IMR-90 (cell line): Measurements from ENCODE around the gene SOX6. TPM values are rescaled to one million over a fixed set of nuclear protein-coding genes. Genes with fewer than 3 reads are reported as not detected.
A peak's percentile ranks its signal among the peaks of the same experiment; 100 is the strongest.

Experiments
- ATAC-seq: fragments of 200-7000 bp; cut with Tn5 transposase; 2 replicates; pipeline ENCODE4 v1.9.1; 2020; ENCODE audit warnings: low read depth, mild to moderate bottlenecking, moderate library complexity
- BruUV-seq: library from RNA; stranded (reverse); fragments of 400-500 nt; replicated peaks from 2 replicates; lab custom pipeline; 2021; lab: Mats Ljungman, UMichigan
- CTCF ChIA-PET: fragments of 300-600 bp; formaldehyde crosslinking; extraction: SDS; loops from one replicate; lab custom pipeline; 2021; ENCODE audit warnings: antibody characterized with exemption; lab: Yijun Ruan, JAX
- POLR2A ChIA-PET: fragments of 300-600 bp; sonication (Branson Sonifier 250); formaldehyde crosslinking; loops from one replicate; lab custom pipeline; 2022; ENCODE audit warnings: antibody characterized with exemption; ENCODE audit not compliant: unreplicated experiment; lab: Charles Lee
- DNase-seq: peaks from one replicate; pipeline ENCODE4 v3.0.0; 2013
- H2AFZ ChIP-seq: replicated peaks from 2 replicates; pipeline ENCODE3; 2013; ENCODE audit warnings: low read length, mild to moderate bottlenecking; ENCODE audit not compliant: poor library complexity
- H2AK5ac ChIP-seq: 2 replicates; pipeline ENCODE4 v1.6.1; 2013; ENCODE audit warnings: low read depth, low read length, inconsistent platforms
- H2AK9ac ChIP-seq: replicated peaks from 2 replicates; pipeline ENCODE3; 2013; ENCODE audit warnings: mild to moderate bottlenecking, low read depth, low read length, moderate library complexity; ENCODE audit not compliant: poor library complexity
- H2BK120ac ChIP-seq: 2 replicates; pipeline ENCODE4 v1.6.1; 2013; ENCODE audit warnings: low read depth, low read length, inconsistent platforms
- H2BK15ac ChIP-seq: 3 replicates; pipeline ENCODE4 v1.6.1; 2013; ENCODE audit warnings: low read depth, low read length, inconsistent platforms
- H2BK20ac ChIP-seq: 2 replicates; pipeline ENCODE4 v1.6.1; 2013; ENCODE audit warnings: low read depth, mild to moderate bottlenecking, inconsistent platforms, low read length, moderate library complexity
- H2BK5ac ChIP-seq: 2 replicates; pipeline ENCODE4 v1.6.1; 2013; ENCODE audit warnings: mild to moderate bottlenecking, low read depth, low read length, inconsistent platforms; ENCODE audit not compliant: poor library complexity, severe bottlenecking
- H3K14ac ChIP-seq: replicated peaks from 2 replicates; pipeline ENCODE4 v1.6.1; 2013; ENCODE audit warnings: low read depth, low read length, inconsistent platforms
- H3K18ac ChIP-seq: 2 replicates; pipeline ENCODE4 v1.6.1; 2013; ENCODE audit warnings: low read depth, low read length, control low read depth
- H3K23ac ChIP-seq: 2 replicates; pipeline ENCODE4 v1.6.1; 2013; ENCODE audit warnings: low read depth, low read length, inconsistent platforms
- H3K27ac ChIP-seq: 2 replicates; pipeline ENCODE4 v1.5.1; 2013; ENCODE audit warnings: mild to moderate bottlenecking, control low read depth, low read length; ENCODE audit not compliant: insufficient read depth
- H3K27me3 ChIP-seq: 2 replicates; pipeline ENCODE4 v1.6.1; 2013; ENCODE audit warnings: low read length; ENCODE audit not compliant: control insufficient read depth, insufficient read depth
- H3K36me3 ChIP-seq: 2 replicates; pipeline ENCODE4 v1.6.1; 2013; ENCODE audit warnings: low read length, mixed read lengths; ENCODE audit not compliant: control insufficient read depth, insufficient read depth
- H3K4ac ChIP-seq: 2 replicates; pipeline ENCODE4 v1.6.1; 2013; ENCODE audit warnings: low read depth, low read length, inconsistent platforms
- H3K4me1 ChIP-seq: 2 replicates; pipeline ENCODE4 v1.6.1; 2013; ENCODE audit warnings: low read length, mixed read lengths; ENCODE audit not compliant: control insufficient read depth, insufficient read depth
- H3K4me2 ChIP-seq: 2 replicates; pipeline ENCODE4 v1.6.1; 2013; ENCODE audit warnings: low read depth, mild to moderate bottlenecking, control low read depth, low read length, moderate library complexity
- H3K4me3 ChIP-seq: 2 replicates; pipeline ENCODE4 v1.5.1; 2013; ENCODE audit warnings: low read depth, mild to moderate bottlenecking, control low read depth, low read length, moderate library complexity; ENCODE audit not compliant: insufficient read depth
- H3K56ac ChIP-seq: 2 replicates; pipeline ENCODE4 v1.6.1; 2013; ENCODE audit warnings: low read length, inconsistent platforms; ENCODE audit not compliant: insufficient read depth; ENCODE audit errors: extremely low read depth
- H3K79me1 ChIP-seq, 2 experiments: 2 replicates each; pipeline ENCODE4 v1.6.1; 2013; ENCODE audit warnings: low read length in 2 of 2, inconsistent platforms in 1 of 2, low read depth in 1 of 2
- H3K9ac ChIP-seq: 2 replicates; pipeline ENCODE4 v1.6.1; 2013; ENCODE audit warnings: low read depth, low read length, control low read depth
- H3K9me1 ChIP-seq: 2 replicates; pipeline ENCODE4 v1.6.1; 2013; ENCODE audit warnings: low read length, inconsistent platforms; ENCODE audit not compliant: insufficient read depth
- H3K9me3 ChIP-seq: 2 replicates; pipeline ENCODE4 v1.6.1; 2013; ENCODE audit warnings: low read length; ENCODE audit not compliant: control insufficient read depth, insufficient read depth
- H4K20me1 ChIP-seq: 2 replicates; pipeline ENCODE4 v1.6.1; 2013; ENCODE audit warnings: low read length, inconsistent platforms; ENCODE audit not compliant: insufficient read depth
- H4K5ac ChIP-seq: 2 replicates; pipeline ENCODE4 v1.6.1; 2013; ENCODE audit warnings: mild to moderate bottlenecking, low read depth, low read length, control low read depth
- H4K8ac ChIP-seq, 2 experiments: 2 replicates each; pipeline ENCODE4 v1.6.1; 2013; ENCODE audit warnings: low read depth in 2 of 2, low read length in 2 of 2, control low read depth in 1 of 2, inconsistent platforms in 1 of 2
- H4K91ac ChIP-seq: 2 replicates; pipeline ENCODE4 v1.6.1; 2013; ENCODE audit warnings: low read depth, low read length, inconsistent platforms; ENCODE audit not compliant: insufficient read depth
- CTCF ChIP-seq: conservative IDR thresholded peaks from 2 replicates; pipeline ENCODE4 v1.5.1; 2012; ENCODE audit warnings: mild to moderate bottlenecking, low read depth, low read length, improper control_type of control experiment
- ELK1 ChIP-seq: fragments of 150-350 bp; IDR thresholded peaks from 2 replicates; pipeline ENCODE4 v1.6.1; 2016; ENCODE audit warnings: low read depth, mild to moderate bottlenecking, low read length, moderate library complexity, borderline replicate concordance
- FOS ChIP-seq: fragments of 150-350 bp; IDR thresholded peaks from 2 replicates; pipeline ENCODE4 v1.6.1; 2016; ENCODE audit warnings: low read depth, low read length
- MAFK ChIP-seq: IDR thresholded peaks from 2 replicates; pipeline ENCODE4 v1.6.1; 2012; ENCODE audit warnings: low read depth, low read length, improper control_type of control experiment
- MAZ ChIP-seq: IDR thresholded peaks from 2 replicates; pipeline ENCODE4 v1.6.1; 2012; ENCODE audit warnings: low read depth, mild to moderate bottlenecking, low read length, improper control_type of control experiment, moderate library complexity, borderline replicate concordance
- RFX5 ChIP-seq: IDR thresholded peaks from 2 replicates; pipeline ENCODE4 v1.8.0; 2012; ENCODE audit warnings: low read depth, mild to moderate bottlenecking, low read length, moderate library complexity
- WGBS, 2 experiments: methylation state at CpG; one replicate each; pipeline versions ENCODE4 v1.1.5 to v1.1.7; 2013; ENCODE audit warnings: missing lambda C conversion rate in 2 of 2; ENCODE audit not compliant: insufficient read length in 1 of 2; ENCODE audit errors: extremely low coverage in 2 of 2; 5-methylcytosine and 5-hydroxymethylcytosine counted together
- dilution Hi-C: fragments of 300-500 bp; cut with HindIII; formaldehyde crosslinking; loops from one replicate; pipeline ENCODE4 v1.14.3; 2018; ENCODE audit warnings: low sequenced_read_pairs; ENCODE audit not compliant: unreplicated experiment
- in situ Hi-C: fragments of 300-500 bp; cut with MboI; formaldehyde crosslinking; loops from 3 replicates; pipeline ENCODE4 v1.14.3; 2019; ENCODE audit warnings: low sequenced_read_pairs, inconsistent platforms, mixed read lengths
- intact Hi-C: fragments of 100-400 bp; cut with micrococcal nuclease; formaldehyde crosslinking; loops from 2 replicates; pipeline ENCODE4 v1.10.0; 2022
- polyA plus RNA-seq, 3 experiments: library from polyadenylated mRNA; depleted of rRNA; stranded (reverse); fragments of >200 nt; gene quantifications; 2 replicates each; pipeline ENCODE4 v1.2.3, GENCODE V29; 2012; ENCODE audit warnings: low replicate concordance in 1 of 3
- total RNA-seq: library from RNA; depleted of rRNA; stranded (reverse); fragments of >200 nt; gene quantifications from 2 replicates; pipeline ENCODE4 v1.2.3, GENCODE V29; 2012

The SOX6 gene
- total and polyA plus RNA-seq, 2 of the 4 experiments (the other 2 are of a cell fraction): 1.7 to 7.7 TPM

- Histone ChIP-seq H4K8ac (no peak overlapping the region), H3K14ac (no peak overlapping the region), H3K4me1 (peaks cover 2% of the 10 kb centered on the region; the same call in 1 of the 2 replicates), H2AK9ac (no peak overlapping the region), H3K9me1 (no peaks in the 10 kb centered on the region), H3K27me3 (no peaks in the 10 kb centered on the region), H3K18ac (no peak overlapping the region), H4K91ac (no peak overlapping the region), H3K9me3 (no peaks in the 10 kb centered on the region), H2AFZ (no peak overlapping the region), H3K79me1 (no peaks in the 10 kb centered on the region; a peak in 1 of 4 replicates), H4K5ac (no peak overlapping the region), H2BK15ac (no peak overlapping the region), H4K20me1 (no peaks in the 10 kb centered on the region), H3K4ac (no peak overlapping the region), H2BK20ac (no peak overlapping the region), H3K9ac (no peak overlapping the region), H2AK5ac (no peak overlapping the region), H3K27ac (no peak overlapping the region), H3K56ac (no peak overlapping the region), H2BK5ac (no peak overlapping the region), H3K4me3 (no peak overlapping the region), H3K4me2 (peak overlapping the region; percentile 33; the same call in 1 of the 2 replicates), H2BK120ac (no peak overlapping the region), H3K36me3 (no peaks in the 10 kb centered on the region), H3K23ac (no peak overlapping the region)
- intact Hi-C loops (no loop called here), dilution Hi-C loops (no loop called here), in situ Hi-C loops (no loop called here)
- DNase-seq (no peak), ATAC-seq (no peak)
- no TSS peak for BruUV-seq
- CTCF ChIA-PET: interaction anchor here (0.6 kb wide), 1 partner anchor 12 kb away, joined by 3 read pairs; no protein-coding TSS in a partner anchor
- TF ChIP-seq RFX5: no peak
- TF ChIP-seq MAZ: no peak
- TF ChIP-seq FOS: no peak
- TF ChIP-seq CTCF: no peak
- TF ChIP-seq MAFK: no peak
- TF ChIP-seq ELK1: no peak
- POLR2A ChIA-PET: no interaction called here
- WGBS, 2 experiments: no CpG with 5 or more reads among the region's 2 CpGs
These were observed 41.0 kb upstream of the SOX6 start for GRCh38 chr11:16397390-16397789.
